GM18951 (cell line): Measurements from ENCODE around the gene ANXA3.

Source experiments
- POLR2A ChIP-seq: IDR thresholded peaks from 4 replicates; pipeline ENCODE4 v1.6.1; 2011; ENCODE audit warnings: mild to moderate bottlenecking; ENCODE audit not compliant: insufficient read length, insufficient read depth; ENCODE audit errors: extremely low read depth
- in situ Hi-C: fragments of 300-500 bp; cut with MboI; formaldehyde crosslinking; loops from one replicate; pipeline ENCODE4 v1.12.0; 2022; ENCODE audit warnings: low sequenced_read_pairs, mixed read lengths, inconsistent platforms; ENCODE audit not compliant: unreplicated experiment

Gene ANXA3

DNA sequence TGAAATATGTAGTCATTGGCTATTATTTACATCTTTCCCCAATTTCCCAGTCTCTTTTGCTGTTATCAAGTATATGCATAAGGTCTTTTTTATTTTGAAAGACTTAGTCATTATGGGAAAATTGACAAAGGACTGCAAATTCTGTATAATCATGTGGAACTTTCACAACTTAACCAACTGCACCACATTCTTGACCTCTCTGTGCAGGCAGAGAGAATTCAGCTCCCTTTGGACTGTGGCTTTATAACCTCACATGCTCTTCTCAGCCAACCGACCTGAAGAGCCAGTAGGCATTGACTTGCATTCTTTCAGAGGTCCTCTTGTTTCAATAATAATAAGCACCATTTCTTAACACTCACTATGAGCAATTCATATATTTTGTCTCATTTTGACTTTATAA is 66.9 kb downstream of the ANXA3 start:
- in situ Hi-C loops = loop anchor here (10.0 kb wide), 2 partner anchors 156 to 246 kb away; partner anchors contain the start of gene BMP2K
- TF ChIP-seq POLR2A = no peak

DNA sequence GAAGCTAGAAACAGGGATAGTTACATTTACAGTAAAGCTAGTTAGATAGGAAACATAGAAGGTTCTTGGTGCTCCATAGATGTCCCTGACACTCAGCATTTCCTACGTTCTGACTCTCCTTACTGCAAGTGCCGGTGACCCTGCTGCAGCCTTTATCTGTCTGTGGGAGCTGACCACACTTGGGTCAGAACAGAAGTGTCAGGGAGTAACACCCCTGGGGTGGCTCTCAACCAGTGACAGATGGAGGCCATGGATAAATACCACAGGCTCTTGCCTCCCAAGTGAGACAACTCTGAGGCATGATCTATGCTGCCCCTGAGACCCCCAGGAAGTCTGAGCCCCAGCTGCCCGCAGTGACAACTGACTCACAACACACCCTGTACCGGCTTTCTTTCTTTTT is 69.8 kb downstream of the ANXA3 start:
- in situ Hi-C loops = no loop called here
- no peak for TF ChIP-seq POLR2A

DNA sequence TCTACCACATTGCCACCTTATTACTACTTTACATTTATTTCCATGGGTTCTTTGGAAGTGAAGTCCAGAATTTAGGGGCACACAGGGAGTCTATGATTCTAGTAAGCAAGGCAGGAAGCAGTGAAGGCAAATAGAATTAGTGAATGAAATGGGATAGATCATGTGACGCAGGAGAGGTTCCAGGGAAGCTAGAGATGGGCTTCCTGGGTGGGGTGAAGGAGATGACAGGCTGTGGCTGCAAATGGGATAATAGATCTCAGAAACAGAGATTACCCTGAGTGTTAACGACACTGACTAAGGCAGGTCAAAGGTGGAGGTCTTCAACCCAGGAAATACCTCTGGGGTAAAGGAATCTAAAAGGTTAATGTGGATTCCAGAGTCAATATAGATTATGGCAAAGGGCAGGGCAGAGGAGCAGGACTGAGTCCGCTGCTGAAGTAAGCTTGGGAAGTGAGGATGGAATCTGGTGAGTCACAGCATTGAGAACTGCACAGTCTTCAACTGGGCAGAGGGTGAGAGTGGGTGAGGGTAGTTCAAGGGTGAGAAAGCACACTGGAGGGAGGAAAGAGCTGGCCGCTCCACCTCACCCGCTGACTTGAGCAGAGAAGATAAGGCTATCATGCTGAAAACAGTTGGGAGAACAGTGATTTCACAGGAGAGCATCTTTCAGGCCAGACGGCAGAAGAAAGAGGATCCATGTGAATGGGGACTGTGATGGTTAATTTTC is 70.8 kb downstream of the ANXA3 start:
- no peak for TF ChIP-seq POLR2A
- in situ Hi-C loops = no loop called here

DNA sequence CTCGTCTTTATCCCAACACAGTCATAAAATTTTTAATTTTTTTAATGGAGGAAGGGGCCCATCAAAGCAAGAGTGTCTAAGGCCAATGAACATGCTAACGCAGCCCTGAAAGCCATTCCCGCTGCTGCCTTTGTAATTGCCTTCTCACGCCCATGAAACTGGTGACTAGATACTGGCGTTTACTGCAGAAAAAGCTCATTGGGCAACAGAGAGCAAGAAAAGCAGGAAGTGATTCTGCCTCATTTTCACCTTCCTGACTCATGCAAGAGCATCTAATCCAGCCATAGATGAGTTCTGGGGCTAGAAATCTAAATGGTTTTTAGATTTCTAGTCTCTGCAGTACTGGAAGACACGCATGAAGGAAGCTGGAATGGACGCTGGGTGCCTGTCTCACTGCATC is 72.5 kb downstream of the ANXA3 start:
- in situ Hi-C loops = no loop called here
- TF ChIP-seq POLR2A = no peak

DNA sequence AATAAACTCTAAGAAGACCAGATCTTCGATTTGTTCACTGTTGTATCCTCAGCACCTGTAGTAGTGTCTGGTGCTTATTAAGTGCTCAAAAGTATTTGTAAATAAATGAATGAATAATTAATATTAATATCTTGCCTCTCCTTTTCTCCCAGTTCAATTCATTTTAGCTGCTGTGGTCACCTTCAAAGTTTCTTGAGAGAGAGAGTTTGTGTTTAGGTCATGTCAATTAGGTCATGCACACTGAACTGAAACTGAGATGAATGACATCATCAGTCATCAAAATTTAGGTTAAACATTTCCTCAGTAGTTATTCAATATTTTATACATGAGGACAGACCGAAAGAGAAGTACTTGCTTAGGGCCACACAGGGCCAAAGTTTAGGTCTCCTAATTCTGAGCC is 73.5 kb downstream of the ANXA3 start:
- in situ Hi-C loops = no loop called here

DNA sequence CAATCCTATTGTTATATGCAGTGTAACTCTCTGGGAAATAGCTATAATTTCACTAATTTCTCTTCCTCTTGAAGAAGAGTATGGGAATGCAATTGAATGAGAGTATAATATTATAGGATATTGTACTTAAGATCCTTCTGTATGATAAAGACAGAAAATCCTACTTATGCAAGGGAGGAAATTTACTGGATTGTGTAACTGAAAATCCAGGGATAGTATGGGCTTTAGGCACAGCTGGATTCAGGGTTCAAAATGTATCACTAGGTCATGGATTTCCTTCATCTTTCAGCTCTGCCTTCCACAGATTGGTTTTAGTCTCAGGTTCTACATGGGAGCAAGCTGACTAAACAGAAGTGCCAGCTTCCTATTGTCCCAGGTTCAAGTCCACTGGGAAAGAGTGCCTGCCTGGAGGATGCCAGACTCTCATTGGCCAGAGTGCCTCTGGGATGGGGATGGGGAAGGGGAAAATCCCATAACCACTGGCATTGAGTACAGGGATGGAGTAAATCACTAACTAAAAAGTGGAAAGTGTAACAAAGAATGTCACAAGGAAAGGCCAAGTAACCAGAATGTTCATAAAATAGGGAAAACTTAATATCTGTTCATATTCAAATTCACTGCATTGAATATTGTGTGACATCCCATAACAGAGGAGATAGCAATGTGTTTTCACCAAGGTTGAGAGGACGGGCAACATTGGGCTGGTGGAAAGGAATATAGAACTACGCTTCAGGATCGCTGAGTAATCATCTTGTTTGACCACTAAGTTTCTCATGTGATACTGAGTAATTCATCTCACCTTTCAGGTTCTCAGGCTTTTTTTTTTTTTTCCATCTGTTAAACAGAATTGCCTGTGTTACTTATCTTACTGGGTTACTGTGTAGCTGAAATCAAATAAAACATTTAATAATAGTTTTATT is 75.7 kb downstream of the ANXA3 start:
- TF ChIP-seq POLR2A = no peak
- in situ Hi-C loops = no loop called here

More for the DNA sequence above, 73.5 kb downstream of the ANXA3 start:
- TF ChIP-seq POLR2A = no peak

DNA sequence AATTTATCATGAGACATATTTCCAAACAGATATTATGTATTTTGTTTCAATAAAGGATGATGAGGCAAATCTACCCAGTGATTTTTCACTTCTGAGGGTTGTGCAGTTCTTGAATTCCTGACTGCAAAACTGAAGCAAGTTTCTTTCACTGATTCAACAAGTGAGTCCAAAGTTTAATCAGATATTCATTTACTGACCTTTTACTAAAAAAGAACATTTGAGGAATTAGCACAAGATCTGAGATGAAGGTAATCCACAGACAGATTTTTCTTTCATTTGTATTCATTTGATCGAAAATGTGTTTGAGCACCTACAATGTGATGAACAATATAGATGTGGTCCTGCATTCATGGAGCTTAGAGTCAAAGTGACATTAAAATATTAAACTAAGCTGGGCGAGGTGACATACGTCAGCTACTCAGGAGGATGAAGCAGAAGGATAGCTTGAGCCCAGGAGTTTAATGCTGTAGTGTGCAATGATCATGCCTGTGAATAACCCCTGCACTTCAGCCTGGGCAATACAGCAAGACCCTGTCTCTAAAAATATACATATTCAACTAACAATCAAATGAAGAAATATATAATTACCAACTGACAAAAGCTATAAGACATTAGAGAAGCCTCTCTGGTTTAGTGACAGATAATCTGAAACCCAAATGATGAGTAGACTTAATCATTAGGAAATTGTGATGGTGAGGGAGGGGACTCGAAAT is 76.6 kb downstream of the ANXA3 start:
- in situ Hi-C loops = no loop called here
- TF ChIP-seq POLR2A = no peak

DNA sequence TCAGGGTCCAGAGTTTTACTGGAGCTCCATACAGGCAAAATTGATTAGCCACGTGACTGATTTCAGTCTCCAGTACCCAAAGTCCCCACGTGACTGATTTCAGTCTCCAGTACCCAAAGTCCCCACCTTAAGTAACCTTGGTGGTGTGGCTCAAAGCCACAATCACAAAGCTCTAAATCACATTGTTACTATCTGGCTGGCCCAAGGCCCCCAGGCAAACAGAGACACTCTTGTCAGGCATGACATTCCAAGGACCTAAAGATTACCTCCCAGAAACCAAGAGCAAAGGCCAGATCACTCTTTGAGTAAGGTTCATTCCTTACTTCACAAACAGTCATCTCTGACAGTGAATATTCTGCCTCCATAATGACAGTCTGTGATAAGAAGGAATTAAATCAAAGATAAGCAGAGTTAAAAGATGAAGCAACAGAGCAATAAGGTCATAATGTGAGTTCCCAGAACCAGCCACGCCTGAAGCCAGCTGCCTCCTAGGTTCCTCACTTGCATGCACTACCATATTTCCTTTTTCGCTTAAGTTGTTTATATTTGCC is 78.5 kb downstream of the ANXA3 start:
- in situ Hi-C loops = no loop called here
- no peak for TF ChIP-seq POLR2A

DNA sequence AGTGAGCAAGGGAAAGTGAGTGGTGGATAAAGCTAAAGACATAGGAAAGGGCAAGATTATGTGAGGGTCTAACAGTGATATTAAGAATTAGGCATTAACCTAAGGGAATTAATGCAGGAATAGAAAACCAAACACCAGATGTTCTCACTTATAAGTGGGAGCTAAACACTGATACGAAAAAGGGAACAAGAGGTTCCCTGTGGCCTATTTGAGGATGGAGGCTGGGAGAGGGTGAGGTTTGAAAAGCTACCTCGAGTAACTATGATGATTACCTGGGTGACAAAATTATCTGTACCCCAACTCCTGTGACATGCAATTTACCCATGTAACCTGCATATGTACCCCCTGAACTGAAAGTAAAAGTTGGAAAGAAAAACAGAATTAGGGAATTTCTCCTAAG is 79.0 kb downstream of the ANXA3 start:
- in situ Hi-C loops = no loop called here
- no peak for TF ChIP-seq POLR2A

DNA sequence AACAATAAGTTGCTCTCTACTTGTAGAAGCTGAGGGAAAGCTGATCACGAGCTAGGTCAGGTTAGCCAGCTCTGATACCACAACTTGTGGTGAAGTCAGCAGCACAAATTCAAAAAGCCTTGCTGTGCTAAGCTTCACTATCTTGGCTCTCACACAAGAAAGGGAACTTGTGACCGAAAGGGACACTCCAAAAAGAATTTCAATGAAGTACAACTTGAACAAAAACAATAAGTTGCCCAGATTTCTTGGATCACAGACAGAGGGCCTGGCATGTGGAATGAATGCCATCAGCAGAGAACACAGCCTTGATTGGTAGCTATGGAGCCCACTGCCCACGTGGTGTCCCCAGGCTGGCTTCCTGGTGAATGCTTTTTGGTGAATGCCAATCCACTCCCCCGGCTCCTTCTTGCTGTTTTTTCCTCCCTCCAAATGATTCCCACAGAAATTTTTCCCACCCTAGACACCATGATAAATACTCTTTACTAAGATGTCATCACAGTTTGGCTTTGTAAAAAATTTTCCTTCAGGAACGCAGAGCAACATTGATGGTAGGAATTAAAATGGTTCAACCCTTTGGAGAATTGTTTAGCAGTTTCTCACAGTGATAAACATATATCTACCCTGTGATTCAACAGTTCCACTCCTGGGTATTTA is 82.6 kb downstream of the ANXA3 start:
- in situ Hi-C loops = no loop called here
- no peak for TF ChIP-seq POLR2A

DNA sequence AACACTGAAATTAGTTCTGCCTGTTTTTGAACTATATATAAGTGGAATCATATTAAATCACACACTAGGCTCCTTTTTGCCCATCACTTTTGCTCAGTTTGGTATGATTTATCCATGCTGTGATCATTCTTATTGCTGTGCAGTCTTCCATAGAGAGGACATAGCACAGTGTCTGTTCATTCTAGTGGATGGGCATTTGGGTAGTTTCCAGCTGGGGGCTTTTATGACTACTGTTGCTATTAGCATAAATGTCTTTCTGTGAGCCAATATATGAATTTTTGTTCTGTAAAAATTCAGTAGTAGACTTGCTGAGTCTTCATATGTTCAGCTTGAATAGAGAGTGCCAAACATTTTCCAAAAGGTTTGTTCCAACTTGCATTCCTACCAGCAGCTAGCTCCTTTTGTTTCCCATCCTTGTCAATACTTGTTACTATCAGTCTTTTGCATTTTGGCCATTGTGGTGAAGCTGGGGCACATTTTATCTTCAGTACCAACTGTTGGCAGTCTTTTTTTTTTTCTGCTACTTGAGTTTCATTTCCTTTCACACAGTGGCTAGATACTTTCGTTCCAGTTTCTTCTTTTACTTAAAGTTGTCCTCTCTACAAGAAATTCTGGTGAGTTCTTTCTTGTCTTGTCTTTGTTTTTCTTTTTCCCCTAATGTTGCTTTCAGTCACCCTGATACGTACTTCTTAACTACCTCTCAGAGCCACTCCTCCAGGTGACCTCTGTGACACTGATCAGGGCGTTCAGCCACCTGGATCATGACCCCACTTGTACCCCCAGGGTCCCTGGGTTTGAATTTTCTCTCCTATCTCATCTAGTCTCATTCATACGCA is 87.0 kb downstream of the ANXA3 start:
- in situ Hi-C loops = no loop called here
- TF ChIP-seq POLR2A = no peak

DNA sequence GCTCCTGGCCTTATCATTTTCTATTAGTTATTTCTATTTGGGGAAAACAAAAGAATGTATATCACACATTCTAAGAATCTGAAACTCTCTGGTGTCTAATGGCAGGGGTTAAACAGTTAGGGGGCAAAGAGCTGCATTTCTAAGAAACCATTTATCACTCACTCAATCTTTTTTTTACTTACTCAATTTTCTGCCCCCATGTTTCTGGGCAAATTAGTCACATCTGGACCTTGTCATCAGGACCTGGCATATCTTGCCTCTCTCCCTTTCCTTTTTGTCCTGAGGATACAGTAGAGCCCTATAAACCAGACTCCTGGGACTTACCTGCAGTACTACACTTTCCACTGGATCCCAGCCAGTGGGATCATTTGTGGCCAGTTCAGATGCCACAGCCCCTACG is 89.1 kb downstream of the ANXA3 start:
- in situ Hi-C loops = no loop called here
- no peak for TF ChIP-seq POLR2A

DNA sequence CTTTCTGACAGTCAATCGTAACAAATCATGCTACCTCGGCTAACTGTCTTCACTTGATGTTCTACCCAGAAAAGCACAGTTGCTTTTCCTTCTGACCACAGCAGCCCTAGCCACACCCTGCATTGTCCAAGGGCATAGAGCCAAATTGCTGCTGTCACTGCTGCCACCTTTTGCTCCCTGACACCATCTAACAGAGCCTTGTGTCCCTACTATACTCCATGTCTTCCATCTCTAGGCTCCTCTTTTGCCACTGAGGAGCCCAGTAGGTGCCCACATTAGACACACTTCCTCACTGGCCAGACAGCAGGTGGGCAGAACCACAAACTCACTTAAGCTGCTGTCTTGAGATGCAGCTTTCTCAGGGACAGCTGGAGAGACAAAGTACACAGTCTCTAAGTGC is 91.4 kb downstream of the ANXA3 start:
- in situ Hi-C loops = no loop called here
- no peak for TF ChIP-seq POLR2A
